Tibial nerve (tissue), 4 donors: ENCODE results near the gene DZIP1L.

ENCODE experiments used
- CTCF ChIP-seq, 5 experiments: fragments of 200-600 bp in 3 of 5; fragments of 450-650 bp in 2 of 5; sonication (generic) in 3 of 5; IDR thresholded peaks; one replicate each; pipeline ENCODE4 v1.5.1; 2016 to 2019; ENCODE audit warnings: antibody characterized with exemption in 5 of 5, mild to moderate bottlenecking in 3 of 5, moderate library complexity in 2 of 5
- EP300 ChIP-seq, 2 donors: sonication (generic); formaldehyde crosslinking; IDR thresholded peaks; one replicate each; pipeline ENCODE4 v1.6.1; 2017; ENCODE audit warnings: antibody characterized with exemption in 2 of 2, mild to moderate bottlenecking in 1 of 2
- POLR2A ChIP-seq, 2 donors: fragments of 450-650 bp; IDR thresholded peaks; one replicate each; pipeline ENCODE4 v1.6.1; 2017; ENCODE audit warnings: antibody characterized with exemption in 2 of 2, mild to moderate bottlenecking in 2 of 2, moderate library complexity in 2 of 2

GRCh38 chr3:138114988-138115971 is at the start of gene DZIP1L:
- TF ChIP-seq CTCF (IDR thresholded peaks at IDR 0.05), result peak; percentile 49 to 84 (median 76)
- TF ChIP-seq POLR2A (IDR thresholded peaks at IDR 0.05), result peak in 1 of 2 donors; percentile 34
- TF ChIP-seq EP300 (IDR thresholded peaks at IDR 0.05), result peak in 1 of 2 donors; percentile 38
